ENCODE measurements around the gene CA7. TPM values are rescaled to one million over a fixed set of nuclear protein-coding genes. Genes with fewer than 3 reads are reported as not detected.
"Not testable (repeated sequence)": the region's sequence is repeated elsewhere in the genome, so short reads cannot be mapped to it uniquely, and the experiment has no call there.

The CA7 gene
- total and polyA plus RNA-seq, 8 donors: not detected

GRCh38 chr16:66895689-66895979 is 51.4 kb downstream of the CA7 start:
- DNase-seq (peak in 1 of 4 donors; percentile 38), ATAC-seq (no peak)
- Histone ChIP-seq H3K4me1 (peaks cover 13 to 16% of the 10 kb centered on the region in 2 donors), H3K9me3 (no peaks in the 10 kb centered on the region), H3K27me3 (no peaks in the 10 kb centered on the region), H3K4me3 (no peak overlapping the region), H3K27ac (no peak overlapping the region), H3K36me3 (no peaks in the 10 kb centered on the region)
- intact Hi-C loops (cut with DNase I): no loop called here
- TF ChIP-seq CTCF (IDR thresholded peaks at IDR 0.05): no peak

GRCh38 chr16:66895999-66896398 is 51.8 kb downstream of the CA7 start:
- Histone ChIP-seq H3K4me1 (peaks cover 14 to 17% of the 10 kb centered on the region in 2 donors), H3K9me3 (no peaks in the 10 kb centered on the region), H3K27ac (no peak overlapping the region), H3K27me3 (no peaks in the 10 kb centered on the region), H3K4me3 (no peak overlapping the region), H3K36me3 (no peaks in the 10 kb centered on the region)
- no peak for TF ChIP-seq CTCF (IDR thresholded peaks at IDR 0.05)
- intact Hi-C loops (cut with DNase I): no loop called here
- no peak for ATAC-seq
- no peak for DNase-seq

GRCh38 chr16:66896682-66897081 is 52.5 kb downstream of the CA7 start:
- H3K9me3 ChIP-seq; intact Hi-C loops (cut with DNase I); DNase-seq; H3K4me3 ChIP-seq; H3K27me3 ChIP-seq; H3K27ac ChIP-seq; ATAC-seq; H3K36me3 ChIP-seq: not testable (repeated sequence)
- peaks cover 14 to 17% of the 10 kb centered on the region in 2 donors for H3K4me1 ChIP-seq

GRCh38 chr16:66898207-66898606 is 54.0 kb downstream of the CA7 start:
- H3K36me3 ChIP-seq: no peaks in the 10 kb centered on the region
- H3K4me3 ChIP-seq: no peak overlapping the region
- DNase-seq (no peak), ATAC-seq (no peak)
- no peaks in the 10 kb centered on the region for H3K27me3 ChIP-seq
- H3K4me1 ChIP-seq: peaks cover 14 to 17% of the 10 kb centered on the region in 2 donors
- H3K27ac ChIP-seq: peak overlapping the region in 1 of 2 donors; percentile 74
- TF ChIP-seq CTCF (IDR thresholded peaks at IDR 0.05): no peak
- intact Hi-C loops (cut with DNase I): no loop called here
- H3K9me3 ChIP-seq: no peaks in the 10 kb centered on the region

- intact Hi-C loops (cut with DNase I): no loop called here
- Histone ChIP-seq H3K9me3 (no peaks in the 10 kb centered on the region), H3K4me3 (no peak overlapping the region), H3K36me3 (no peaks in the 10 kb centered on the region), H3K4me1 (peaks cover 14 to 17% of the 10 kb centered on the region in 2 donors), H3K27me3 (no peaks in the 10 kb centered on the region), H3K27ac (peak overlapping the region in 1 of 2 donors; percentile 74)
- ATAC-seq: no peak
- no peak for TF ChIP-seq CTCF (IDR thresholded peaks at IDR 0.05)
- DNase-seq: no peak
Measured at GRCh38 chr16:66898933-66899309, 54.7 kb downstream of the CA7 start.

GRCh38 chr16:66899310-66899944 is 55.2 kb downstream of the CA7 start:
- H3K4me1 ChIP-seq: peaks cover 14 to 17% of the 10 kb centered on the region in 2 donors
- ATAC-seq: peak; percentile 11
- no peaks in the 10 kb centered on the region for H3K27me3 ChIP-seq
- H3K36me3 ChIP-seq: no peaks in the 10 kb centered on the region
- peak in 2 of 4 donors; percentile 27 to 67 for DNase-seq
- intact Hi-C loops (cut with DNase I): no loop called here
- no peaks in the 10 kb centered on the region for H3K9me3 ChIP-seq
- H3K4me3 ChIP-seq: no peak overlapping the region
- peak overlapping the region in 1 of 2 donors; percentile 74 for H3K27ac ChIP-seq
- no peak for TF ChIP-seq CTCF (IDR thresholded peaks at IDR 0.05)
